Caco-2 (cell line): ENCODE results near the gene ZNF48. TPM values are rescaled to one million over a fixed set of nuclear protein-coding genes. Genes with fewer than 3 reads are reported as not detected.
A peak's percentile ranks its signal among the peaks of the same experiment; 100 is the strongest.

Experiments used
- BruUV-seq: library from RNA; stranded (reverse); fragments of 400-500 nt; replicated peaks from 2 replicates; lab custom pipeline; 2021; lab: Mats Ljungman, UMichigan
- CTCF ChIA-PET: fragments of 300-600 bp; sonication (Branson Sonifier 250); formaldehyde crosslinking; loops from one replicate; lab custom pipeline; 2022; ENCODE audit warnings: antibody characterized with exemption; lab: Charles Lee
- POLR2A ChIA-PET: fragments of 300-600 bp; sonication (Branson Sonifier 250); formaldehyde crosslinking; loops from one replicate; lab custom pipeline; 2022; ENCODE audit warnings: antibody characterized with exemption; lab: Charles Lee
- DNase-seq, 2 experiments: peaks; one replicate each; pipeline versions ENCODE4 v3.0.0 to v3.0.0-alpha.2; 2020 to 2022
- H3K27me3 ChIP-seq: replicated peaks from 2 replicates; pipeline ENCODE4 v1.6.0; 2011; ENCODE audit warnings: low read length; ENCODE audit not compliant: control insufficient read depth, insufficient read depth
- H3K36me3 ChIP-seq: 2 replicates; pipeline ENCODE4 v1.5.1; 2011; ENCODE audit warnings: low read length; ENCODE audit not compliant: control insufficient read depth, insufficient read depth
- H3K4me1 ChIP-seq: fragments of 250-450 bp; sonication (Bioruptor Pico); 2 replicates; pipeline ENCODE4 v1.5.1; 2020; ENCODE audit warnings: mild to moderate bottlenecking
- H3K4me3 ChIP-seq: 2 replicates; pipeline ENCODE4 v1.5.1; 2011; ENCODE audit warnings: low read depth, mild to moderate bottlenecking, control low read depth, low read length
- H3K9me3 ChIP-seq: fragments of 250-450 bp; sonication (Bioruptor Pico); 2 replicates; pipeline ENCODE4 v1.5.1; 2020; ENCODE audit warnings: mild to moderate bottlenecking, moderate library complexity
- H3K27ac Mint-ChIP-seq: one replicate; pipeline ENCODE4 v1.8.0; 2022; ENCODE audit warnings: mixed read lengths; ENCODE audit not compliant: unreplicated experiment
- H3K27me3 Mint-ChIP-seq: one replicate; pipeline ENCODE4 v1.8.0; 2022; ENCODE audit warnings: mixed read lengths; ENCODE audit not compliant: insufficient read depth, unreplicated experiment
- H3K36me3 Mint-ChIP-seq: one replicate; pipeline ENCODE4 v1.8.0; 2022; ENCODE audit warnings: mild to moderate bottlenecking, mixed read lengths; ENCODE audit not compliant: insufficient read depth, unreplicated experiment
- H3K4me1 Mint-ChIP-seq: one replicate; pipeline ENCODE4 v1.8.0; 2022; ENCODE audit warnings: low read depth, mixed read lengths; ENCODE audit not compliant: unreplicated experiment
- H3K4me3 Mint-ChIP-seq: one replicate; pipeline ENCODE4 v1.8.0; 2022; ENCODE audit warnings: mild to moderate bottlenecking, moderate library complexity, mixed read lengths; ENCODE audit not compliant: unreplicated experiment
- H3K9me3 Mint-ChIP-seq: one replicate; pipeline ENCODE4 v1.8.0; 2022; ENCODE audit warnings: mixed read lengths; ENCODE audit not compliant: unreplicated experiment
- intact Hi-C: fragments of 100-400 bp; cut with micrococcal nuclease; formaldehyde crosslinking; loops from one replicate; pipeline ENCODE4 v1.10.0; 2022; ENCODE audit not compliant: unreplicated experiment
- total RNA-seq: library from RNA; stranded (reverse); gene quantifications from 2 replicates; pipeline ENCODE4 v1.2.3, GENCODE V29; 2022
- TF ChIP-seq, protein P1 (sequence below), 2 experiments: fragments of 200-600 bp in 1 of 2; IDR thresholded peaks; 1 replicate in 1 of 2; 2 replicates in 1 of 2; pipeline versions ENCODE4 v1.5.1 to v1.8.0; 2011 to 2022; ENCODE audit warnings: antibody characterized with exemption in 1 of 2, control low read depth in 1 of 2, inconsistent platforms in 1 of 2, low read depth in 1 of 2, low read length in 1 of 2, mild to moderate bottlenecking in 1 of 2, moderate library complexity in 1 of 2; ENCODE audit not compliant: insufficient read depth in 1 of 2, severe bottlenecking in 1 of 2, unreplicated experiment in 1 of 2

The ZNF48 gene
- total RNA-seq, 1 experiment from 2014 or later: 13.4 TPM

- DNase-seq: no peak
- H3K27ac Mint-ChIP-seq: peak overlapping the region; percentile 62
- intact Hi-C loops: no loop called here
- H3K36me3 ChIP-seq: no peaks in the 10 kb centered on the region
- H3K27me3 ChIP-seq: no peaks in the 10 kb centered on the region
- no peaks in the 10 kb centered on the region for H3K9me3 ChIP-seq
- H3K4me3 Mint-ChIP-seq: peak overlapping the region; percentile 72
- BruUV-seq: TSS peak; percentile 21
- no peaks in the 10 kb centered on the region for H3K27me3 Mint-ChIP-seq
- no peaks in the 10 kb centered on the region for H3K9me3 Mint-ChIP-seq
- H3K4me1 Mint-ChIP-seq: peaks cover 35% of the 10 kb centered on the region
- peaks cover 42% of the 10 kb centered on the region for H3K36me3 Mint-ChIP-seq
- TF ChIP-seq, protein P1, sequence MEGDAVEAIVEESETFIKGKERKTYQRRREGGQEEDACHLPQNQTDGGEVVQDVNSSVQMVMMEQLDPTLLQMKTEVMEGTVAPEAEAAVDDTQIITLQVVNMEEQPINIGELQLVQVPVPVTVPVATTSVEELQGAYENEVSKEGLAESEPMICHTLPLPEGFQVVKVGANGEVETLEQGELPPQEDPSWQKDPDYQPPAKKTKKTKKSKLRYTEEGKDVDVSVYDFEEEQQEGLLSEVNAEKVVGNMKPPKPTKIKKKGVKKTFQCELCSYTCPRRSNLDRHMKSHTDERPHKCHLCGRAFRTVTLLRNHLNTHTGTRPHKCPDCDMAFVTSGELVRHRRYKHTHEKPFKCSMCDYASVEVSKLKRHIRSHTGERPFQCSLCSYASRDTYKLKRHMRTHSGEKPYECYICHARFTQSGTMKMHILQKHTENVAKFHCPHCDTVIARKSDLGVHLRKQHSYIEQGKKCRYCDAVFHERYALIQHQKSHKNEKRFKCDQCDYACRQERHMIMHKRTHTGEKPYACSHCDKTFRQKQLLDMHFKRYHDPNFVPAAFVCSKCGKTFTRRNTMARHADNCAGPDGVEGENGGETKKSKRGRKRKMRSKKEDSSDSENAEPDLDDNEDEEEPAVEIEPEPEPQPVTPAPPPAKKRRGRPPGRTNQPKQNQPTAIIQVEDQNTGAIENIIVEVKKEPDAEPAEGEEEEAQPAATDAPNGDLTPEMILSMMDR (IDR thresholded peaks at IDR 0.05; ENCODE audit: insufficient read depth in 1 of 2, low read depth in 1 of 2, low read length in 1 of 2, severe bottlenecking in 1 of 2, unreplicated experiment in 1 of 2): no peak
- ChIA-PET POLR2A (interaction anchor here (1.2 kb wide), 1 partner anchor 11 kb away, joined by 4 read pairs; no protein-coding TSS in a partner anchor), CTCF (no interaction called here)
- peak overlapping the region; percentile 63 for H3K4me3 ChIP-seq
- H3K4me1 ChIP-seq: peaks cover 19% of the 10 kb centered on the region
Observed at GRCh38 chr16:30368122-30368791, 27.0 kb upstream of the ZNF48 start.

- ChIA-PET POLR2A (interaction anchor here (1.2 kb wide), 1 partner anchor 12 kb away, joined by 4 read pairs; no protein-coding TSS in a partner anchor), CTCF (interaction anchor here (1.1 kb wide), 1 partner anchor 14 kb away, joined by 3 read pairs; the partner anchor contains the start of gene CD2BP2)
- H3K4me3 ChIP-seq: peak overlapping the region; percentile 63
- H3K27me3 ChIP-seq: no peaks in the 10 kb centered on the region
- DNase-seq: no peak
- TF ChIP-seq, protein P1 (IDR thresholded peaks at IDR 0.05; ENCODE audit: insufficient read depth in 1 of 2, low read depth in 1 of 2, low read length in 1 of 2, severe bottlenecking in 1 of 2, unreplicated experiment in 1 of 2): no peak
- H3K27ac Mint-ChIP-seq: peak overlapping the region; percentile 62
- no TSS peak for BruUV-seq
- intact Hi-C loops: no loop called here
- peaks cover 33% of the 10 kb centered on the region for H3K4me1 Mint-ChIP-seq
- peaks cover 37% of the 10 kb centered on the region for H3K36me3 Mint-ChIP-seq
- peak overlapping the region; percentile 72 for H3K4me3 Mint-ChIP-seq
- H3K36me3 ChIP-seq: no peaks in the 10 kb centered on the region
- H3K4me1 ChIP-seq: peaks cover 19% of the 10 kb centered on the region
- no peaks in the 10 kb centered on the region for H3K27me3 Mint-ChIP-seq
- H3K9me3 Mint-ChIP-seq: no peaks in the 10 kb centered on the region
- H3K9me3 ChIP-seq: no peaks in the 10 kb centered on the region
Observed at GRCh38 chr16:30368792-30369090, 26.5 kb upstream of the ZNF48 start.

- Histone ChIP-seq H3K9me3 (no peaks in the 10 kb centered on the region), H3K4me3 (peak overlapping the region; percentile 63), H3K4me1 (peaks cover 19% of the 10 kb centered on the region), H3K27me3 (no peaks in the 10 kb centered on the region), H3K36me3 (no peaks in the 10 kb centered on the region)
- H3K27me3 Mint-ChIP-seq: no peaks in the 10 kb centered on the region
- no peaks in the 10 kb centered on the region for H3K9me3 Mint-ChIP-seq
- TF ChIP-seq, protein P1 (IDR thresholded peaks at IDR 0.05; ENCODE audit: insufficient read depth in 1 of 2, low read depth in 1 of 2, low read length in 1 of 2, severe bottlenecking in 1 of 2, unreplicated experiment in 1 of 2): no peak
- intact Hi-C loops: no loop called here
- no TSS peak for BruUV-seq
- H3K27ac Mint-ChIP-seq: peak overlapping the region; percentile 62
- H3K36me3 Mint-ChIP-seq: peaks cover 31% of the 10 kb centered on the region
- H3K4me3 Mint-ChIP-seq: peak overlapping the region; percentile 72
- H3K4me1 Mint-ChIP-seq: peaks cover 33% of the 10 kb centered on the region
- CTCF ChIA-PET: interaction anchor here (0.7 to 2.2 kb wide), 5 partner anchors 14 to 61 kb away, joined by 3 to 13 read pairs (median 5); partner anchors contain the start of genes CD2BP2, DCTPP1 and ZNF771
- DNase-seq: no peak
- POLR2A ChIA-PET: interaction anchor here (1.2 kb wide), 1 partner anchor 12 kb away, joined by 4 read pairs; no protein-coding TSS in a partner anchor
Observed at GRCh38 chr16:30369091-30369937, 25.9 kb upstream of the ZNF48 start.
